AG04449 (cell line): ENCODE results near the gene PIP4K2C.
"Not testable (repeated sequence)": the region's sequence is repeated elsewhere in the genome, so short reads cannot be mapped to it uniquely, and the experiment has no call there.

Experiments used
- CTCF ChIA-PET: fragments of 350-600 bp; formaldehyde crosslinking; extraction: SDS; loops from one replicate; lab custom pipeline; 2021; ENCODE audit warnings: antibody characterized with exemption; lab: Yijun Ruan, JAX
- POLR2A ChIA-PET: fragments of 400-600, 350-600 bp; formaldehyde crosslinking; extraction: SDS; loops from one replicate; lab custom pipeline; 2020; ENCODE audit warnings: antibody characterized with exemption, inconsistent platforms; lab: Yijun Ruan, JAX
- DNase-seq: peaks from one replicate; pipeline ENCODE4 v3.0.0-alpha.2; 2010; ENCODE audit warnings: low read depth, low spot score
- H3K4me3 ChIP-seq: 2 replicates; pipeline ENCODE4 v1.5.1; 2011; ENCODE audit warnings: low read depth, mild to moderate bottlenecking, control low read depth, low read length
- CTCF ChIP-seq: IDR thresholded peaks from one replicate; pipeline ENCODE4 v1.5.1; 2011; ENCODE audit warnings: mild to moderate bottlenecking, moderate library complexity, low read length, control low read depth, inconsistent platforms; ENCODE audit not compliant: insufficient read depth; ENCODE audit errors: missing control alignments

Gene PIP4K2C

GRCh38 chr12:57568838-57569237 is 22.2 kb upstream of the PIP4K2C start:
- no peak overlapping the region for H3K4me3 ChIP-seq
- CTCF ChIA-PET = interaction anchor here (16.4 kb wide), 1 partner anchor 14 kb away, joined by 214 read pairs; no protein-coding TSS in a partner anchor
- DNase-seq = no peak
- no peak for TF ChIP-seq CTCF
- POLR2A ChIA-PET = no interaction called here

- CTCF ChIA-PET = interaction anchor here (16.4 kb wide), 1 partner anchor 13 kb away, joined by 214 read pairs; no protein-coding TSS in a partner anchor
- TF ChIP-seq CTCF = no peak
- POLR2A ChIA-PET = no interaction called here
These were observed 21.1 kb upstream of the PIP4K2C start for GRCh38 chr12:57569858-57570257.

GRCh38 chr12:57570438-57570837 is 20.6 kb upstream of the PIP4K2C start:
- DNase-seq, H3K4me3 ChIP-seq, POLR2A ChIA-PET: not testable (repeated sequence)
- CTCF ChIA-PET = interaction anchor here (1.3 to 16.4 kb wide), 3 partner anchors 8 to 18 kb away, joined by 5 to 214 read pairs (median 5); no protein-coding TSS in a partner anchor

More at GRCh38 chr12:57569858-57570257, 21.1 kb upstream of the PIP4K2C start:
- no peak for DNase-seq
- no peak overlapping the region for H3K4me3 ChIP-seq

GRCh38 chr12:57571926-57572762 is 18.8 kb upstream of the PIP4K2C start:
- no peak overlapping the region for H3K4me3 ChIP-seq
- TF ChIP-seq CTCF = no peak
- ChIA-PET CTCF (interaction anchor here (1.3 to 16.4 kb wide), 3 partner anchors 10 to 20 kb away, joined by 5 to 214 read pairs (median 5); no protein-coding TSS in a partner anchor), POLR2A (no interaction called here)
- no peak for DNase-seq

DNA sequence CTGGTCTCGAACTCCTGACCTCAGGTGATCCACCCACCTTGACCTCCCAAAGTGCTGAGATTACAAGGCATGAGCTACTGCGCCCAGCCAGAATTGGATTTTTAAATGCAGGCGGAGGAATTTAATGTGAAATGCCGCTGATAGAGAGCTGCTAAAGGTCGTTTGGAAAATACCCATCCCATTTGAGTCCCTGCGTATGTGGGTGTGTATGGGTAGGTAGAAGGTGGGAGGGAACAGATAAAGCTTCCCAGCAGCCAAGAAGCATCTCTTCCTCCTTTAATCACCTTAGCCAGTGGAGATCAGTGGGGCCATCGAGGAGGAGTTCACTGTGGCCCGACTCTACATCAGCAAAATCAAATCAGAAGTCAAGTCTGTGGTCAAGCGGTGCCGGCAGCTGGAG is 16.2 kb upstream of the PIP4K2C start:
- no peak for DNase-seq
- H3K4me3 ChIP-seq = no peak overlapping the region
- ChIA-PET CTCF (interaction anchor here (1.8 to 16.4 kb wide), 5 partner anchors 8 to 119 kb away, joined by 5 to 214 read pairs (median 12); partner anchors contain the start of genes B4GALNT1, OS9 and PIP4K2C), POLR2A (no interaction called here)
- no peak for TF ChIP-seq CTCF

- CTCF ChIA-PET = interaction anchor here (0.6 to 16.4 kb wide), 14 partner anchors 7 to 151 kb away, joined by 3 to 214 read pairs (median 3); partner anchors contain the start of genes B4GALNT1, OS9 and PIP4K2C
- DNase-seq = no peak
- TF ChIP-seq CTCF = no peak
- POLR2A ChIA-PET = no interaction called here
- H3K4me3 ChIP-seq = no peak overlapping the region
These were observed 15.0 kb upstream of the PIP4K2C start for GRCh38 chr12:57575771-57576612.
